Activated T-cell treated with anti-CD3 and anti-CD28 coated beads, Interleukin-2, amount 50 U/mL, for 48 hours (primary cell): ENCODE data around the gene ACSF3.

Experiments
- DNase-seq, 2 experiments: peaks; one replicate each; pipeline ENCODE4 v3.0.0-alpha.2; 2020

The ACSF3 gene

DNA sequence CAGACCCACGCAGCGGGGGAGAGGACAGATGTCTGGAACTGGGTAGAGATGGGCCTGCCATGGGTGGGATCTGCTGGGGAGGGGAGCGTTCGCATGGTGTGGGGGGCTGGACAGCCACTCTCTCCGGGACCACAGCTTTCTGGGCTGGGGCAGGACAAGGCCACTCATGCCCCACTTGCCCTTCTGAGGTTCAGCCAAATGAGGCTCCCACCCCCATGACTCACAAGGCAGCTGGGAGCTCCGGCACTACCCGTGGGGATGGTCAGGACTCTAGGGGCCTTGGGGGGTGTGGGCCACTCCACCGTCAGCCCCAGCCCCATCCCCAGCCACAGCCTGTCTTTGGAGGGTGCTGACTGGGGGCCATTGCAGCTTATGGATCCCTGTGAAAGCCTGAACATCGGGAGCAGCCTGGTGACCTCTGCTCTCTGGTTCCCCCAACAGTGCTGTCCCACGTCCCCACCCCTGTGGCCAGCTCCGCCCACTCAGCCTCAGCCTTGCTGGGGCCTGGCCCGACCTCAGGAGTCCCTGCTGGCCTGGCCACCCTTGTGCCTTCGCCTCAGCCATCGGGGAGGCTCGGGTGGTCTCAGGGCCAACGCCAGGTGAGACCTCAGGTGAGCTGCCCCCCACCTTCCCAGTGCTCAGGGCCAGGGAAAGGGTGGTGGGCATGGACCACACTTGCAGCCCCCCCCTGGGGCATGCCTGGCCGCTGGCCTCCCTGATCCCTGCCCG, 73.2 kb downstream of the ACSF3 start:
- DNase-seq = no peak

DNA sequence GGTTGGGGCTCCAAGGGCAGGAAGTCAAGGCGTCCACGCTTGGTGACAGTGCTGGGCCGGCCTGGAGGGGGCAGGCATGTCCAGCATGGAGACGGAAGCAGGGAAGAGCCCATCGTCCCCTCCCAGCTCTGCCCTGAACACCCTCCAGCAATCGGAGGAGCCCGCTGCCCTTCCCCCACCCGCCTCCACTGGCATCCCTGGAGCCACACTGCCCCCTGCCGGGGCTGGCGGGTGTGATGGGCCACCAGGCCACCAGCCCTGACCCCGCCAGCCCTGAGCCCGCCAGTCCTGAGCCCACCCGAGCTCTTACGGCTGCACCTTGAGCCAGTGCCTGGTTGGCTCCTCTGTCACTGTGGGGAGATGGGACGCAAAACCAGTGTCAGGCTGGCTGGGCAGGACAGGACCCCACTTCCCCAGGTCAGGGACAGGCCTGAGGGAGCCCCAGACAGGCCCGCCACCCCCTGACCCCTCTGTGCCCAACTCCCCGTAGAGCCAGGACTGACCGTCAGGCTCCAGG, 73.8 kb downstream of the ACSF3 start:
- peak; percentile 94 to 95 for DNase-seq

DNA sequence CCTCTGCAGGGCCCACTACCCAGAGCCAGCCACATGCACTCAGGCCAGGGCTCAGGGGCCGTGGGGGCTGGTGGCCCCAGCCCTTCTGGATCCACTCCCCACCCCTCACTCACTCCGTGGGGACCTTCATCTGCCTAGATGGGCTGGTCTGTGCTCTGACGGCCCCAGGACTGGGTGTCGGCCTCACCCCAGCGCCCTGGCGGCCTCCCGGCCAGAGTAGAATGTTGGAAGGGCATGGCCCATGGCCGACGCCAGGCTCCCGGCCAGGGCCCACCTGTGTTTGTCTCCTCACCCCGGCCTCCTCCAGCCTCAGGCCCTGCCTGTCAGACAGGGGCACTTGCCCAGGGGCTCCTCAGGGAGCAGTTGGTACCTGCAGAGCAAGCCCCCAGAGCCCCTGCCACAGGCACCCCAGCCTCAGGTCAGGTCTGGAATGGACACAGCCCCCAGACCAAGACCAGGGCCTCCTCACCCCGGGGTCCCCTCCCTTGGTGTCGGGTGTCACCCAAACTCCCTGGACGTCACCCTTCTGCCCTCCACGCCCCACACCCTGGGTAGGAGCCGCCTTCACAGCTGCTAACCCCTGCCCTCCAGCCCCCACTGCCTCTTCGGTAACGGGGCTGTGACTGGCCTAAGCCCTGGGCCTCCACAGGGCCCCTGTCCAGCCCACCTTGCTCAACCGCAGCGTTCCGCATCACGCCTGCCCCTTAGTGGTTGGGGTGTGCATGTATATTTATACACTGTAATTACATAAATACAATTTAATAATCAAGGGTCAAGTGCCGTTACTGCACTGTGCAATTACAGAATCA, 74.9 kb downstream of the ACSF3 start:
- DNase-seq = no peak

DNA sequence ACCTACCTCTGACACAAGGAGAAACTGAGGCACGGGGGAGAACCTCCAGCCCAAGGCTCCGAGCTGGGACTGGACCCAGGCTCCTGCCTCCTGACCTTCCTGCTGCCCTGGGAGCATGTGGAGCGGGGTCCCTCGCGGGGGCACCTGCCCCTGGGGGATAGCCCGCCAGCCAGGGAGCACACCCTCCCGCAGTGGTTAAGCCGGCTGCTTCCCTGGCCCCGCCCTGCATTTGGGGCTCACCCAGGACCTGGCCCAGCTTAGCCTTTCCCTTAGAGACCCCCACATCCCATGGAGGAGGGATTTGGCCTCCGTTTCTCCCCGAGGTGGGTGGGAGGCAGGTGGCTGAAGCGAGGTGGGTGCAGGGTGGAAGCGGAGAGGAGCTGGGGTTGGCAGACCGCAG, 76.1 kb downstream of the ACSF3 start:
- DNase-seq = no peak

DNA sequence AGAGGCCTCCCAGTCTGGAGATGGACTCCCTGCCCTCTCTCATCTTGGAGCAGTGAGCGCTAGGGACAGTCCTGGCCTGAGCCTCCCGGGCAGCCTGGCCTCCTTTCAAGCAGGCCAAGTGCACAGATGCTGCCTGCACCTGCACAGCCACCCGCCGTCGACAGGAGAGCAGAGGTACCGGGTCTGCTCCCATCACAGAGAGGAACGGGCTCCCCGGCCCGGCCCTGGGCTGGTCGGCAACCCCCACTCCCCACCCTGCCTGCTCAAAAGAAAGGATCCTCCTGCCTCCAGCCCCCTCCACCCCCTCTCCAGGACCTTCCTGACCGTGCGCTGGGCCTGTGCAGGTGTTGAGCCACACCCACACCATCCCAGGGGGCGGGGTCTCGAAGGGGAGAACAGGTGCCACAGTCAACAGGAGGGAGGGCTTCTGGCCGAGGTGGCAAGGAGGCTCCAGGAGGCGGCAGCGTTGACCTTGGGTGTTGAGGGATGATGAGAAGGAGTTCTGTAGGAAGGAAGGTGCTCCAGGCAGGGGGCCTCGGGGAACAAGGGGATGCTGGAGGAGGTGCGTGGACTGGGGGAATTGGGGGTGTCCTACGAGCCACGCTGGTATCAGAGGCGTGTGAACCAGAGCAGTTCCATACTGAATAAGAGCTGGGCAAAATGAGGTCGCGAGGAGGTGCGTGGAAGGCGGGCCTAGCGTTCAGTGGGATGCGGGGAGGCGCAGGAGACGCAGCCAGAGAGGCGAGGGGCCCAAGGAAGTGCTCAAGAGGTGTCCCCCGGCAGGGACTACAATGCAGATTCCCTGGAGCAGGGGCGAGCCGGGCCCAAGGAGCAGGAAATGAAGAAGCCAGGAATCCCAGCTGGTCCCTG, 76.9 kb downstream of the ACSF3 start:
- DNase-seq = peak; percentile 43 to 51

DNA sequence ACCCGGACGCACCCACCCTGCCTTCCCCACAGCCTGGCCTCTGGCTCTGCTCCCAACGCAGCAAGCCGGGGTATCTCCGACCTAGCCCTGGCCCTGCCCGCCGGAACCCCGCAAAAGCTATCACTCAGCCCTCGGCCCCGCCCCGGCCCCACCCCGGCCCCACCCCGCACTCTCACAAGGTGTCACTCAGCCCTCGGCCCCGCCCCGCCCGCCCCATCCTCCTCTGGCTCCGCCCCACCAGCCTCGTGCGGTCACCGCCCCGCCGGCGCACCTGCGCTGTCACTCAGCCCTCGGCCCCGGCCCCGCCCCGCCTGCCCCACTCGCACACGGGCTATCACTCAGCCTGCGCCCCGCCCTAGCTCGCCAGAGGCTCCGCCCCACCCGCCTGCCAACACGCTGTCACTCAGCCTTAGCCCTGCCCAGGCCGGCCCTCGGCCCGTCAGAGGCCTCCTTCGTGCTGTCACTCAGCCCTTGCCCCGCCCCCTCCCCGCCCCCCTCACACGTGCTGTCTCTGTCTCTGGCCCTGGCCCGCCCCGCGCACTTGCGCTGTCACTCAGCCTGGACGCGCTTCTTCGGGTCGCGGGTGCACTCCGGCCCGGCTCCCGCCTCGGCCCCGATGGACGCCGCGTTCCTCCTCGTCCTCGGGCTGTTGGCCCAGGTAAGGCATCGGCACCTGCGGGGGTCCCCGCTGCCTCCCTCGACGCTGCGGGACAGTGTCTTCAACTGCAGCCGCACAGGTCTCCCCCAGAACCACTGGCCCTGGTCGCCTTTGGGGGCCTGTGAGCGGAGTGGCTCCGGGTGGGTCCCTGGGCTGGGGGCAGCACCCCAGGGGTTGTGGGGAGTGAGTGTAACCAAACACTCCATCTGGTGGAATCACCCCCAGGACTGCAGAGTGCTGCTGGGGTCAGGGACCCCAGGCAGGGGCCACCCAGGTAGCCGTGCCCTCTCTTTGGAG, 77.8 kb downstream of the ACSF3 start, which contains the start of gene CDH15:
TSS of gene CDH15 (plus strand) at position 533 of the 955 bp plus-strand sequence. CDS start at position 617, 84 bp downstream.
- peak; percentile 96 to 97 for DNase-seq

DNA sequence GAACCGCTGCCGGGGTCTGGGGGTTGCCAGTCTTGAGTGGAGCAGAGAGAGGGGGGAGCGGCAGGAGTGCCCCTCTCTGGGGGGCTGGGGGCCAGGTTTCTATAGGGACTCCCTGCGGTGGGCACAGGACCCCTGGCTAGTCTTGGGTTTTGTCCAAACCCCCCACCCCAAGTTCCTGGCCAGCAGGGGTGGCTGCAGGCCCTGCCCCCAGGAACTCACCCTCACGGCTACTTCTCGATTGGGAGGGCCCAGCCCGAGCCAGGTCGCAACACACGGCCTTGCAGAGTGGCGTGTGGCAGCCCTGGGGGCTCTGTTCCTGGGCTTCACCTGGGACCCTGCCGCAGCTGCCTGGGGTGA, 78.5 kb downstream of the ACSF3 start:
- DNase-seq = no peak

DNA sequence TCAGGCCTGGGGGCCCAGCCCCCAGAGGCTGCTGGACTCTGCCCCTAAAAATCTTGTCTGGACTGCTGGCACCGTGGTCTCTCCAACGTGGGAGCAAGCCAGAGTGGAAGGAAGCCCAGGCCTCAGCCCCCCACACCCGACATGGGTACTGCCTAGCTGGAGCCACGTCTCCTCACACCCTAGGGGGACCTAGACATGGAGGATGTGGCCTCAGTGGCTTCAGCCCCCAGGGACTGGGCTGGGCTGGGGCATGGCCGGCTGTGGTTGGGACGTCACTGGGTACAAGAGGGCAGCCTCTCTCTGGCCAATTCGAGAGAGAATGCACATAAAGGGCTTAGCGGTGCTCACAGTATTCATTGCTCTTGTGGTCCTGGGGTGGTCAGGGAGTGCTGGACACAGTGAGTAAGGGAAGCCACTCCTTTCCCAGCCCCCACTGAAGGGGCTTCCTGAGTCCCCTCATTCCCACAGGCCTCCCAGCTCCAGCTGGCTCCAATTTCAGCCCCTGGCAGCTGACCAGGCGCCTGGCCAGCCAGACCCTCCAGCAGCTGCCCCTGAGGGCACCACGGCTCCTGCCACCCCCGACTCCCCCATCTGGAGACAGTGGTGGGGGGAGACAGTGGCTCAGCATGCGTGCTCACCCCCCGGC, 79.0 kb downstream of the ACSF3 start:
- DNase-seq = no peak

DNA sequence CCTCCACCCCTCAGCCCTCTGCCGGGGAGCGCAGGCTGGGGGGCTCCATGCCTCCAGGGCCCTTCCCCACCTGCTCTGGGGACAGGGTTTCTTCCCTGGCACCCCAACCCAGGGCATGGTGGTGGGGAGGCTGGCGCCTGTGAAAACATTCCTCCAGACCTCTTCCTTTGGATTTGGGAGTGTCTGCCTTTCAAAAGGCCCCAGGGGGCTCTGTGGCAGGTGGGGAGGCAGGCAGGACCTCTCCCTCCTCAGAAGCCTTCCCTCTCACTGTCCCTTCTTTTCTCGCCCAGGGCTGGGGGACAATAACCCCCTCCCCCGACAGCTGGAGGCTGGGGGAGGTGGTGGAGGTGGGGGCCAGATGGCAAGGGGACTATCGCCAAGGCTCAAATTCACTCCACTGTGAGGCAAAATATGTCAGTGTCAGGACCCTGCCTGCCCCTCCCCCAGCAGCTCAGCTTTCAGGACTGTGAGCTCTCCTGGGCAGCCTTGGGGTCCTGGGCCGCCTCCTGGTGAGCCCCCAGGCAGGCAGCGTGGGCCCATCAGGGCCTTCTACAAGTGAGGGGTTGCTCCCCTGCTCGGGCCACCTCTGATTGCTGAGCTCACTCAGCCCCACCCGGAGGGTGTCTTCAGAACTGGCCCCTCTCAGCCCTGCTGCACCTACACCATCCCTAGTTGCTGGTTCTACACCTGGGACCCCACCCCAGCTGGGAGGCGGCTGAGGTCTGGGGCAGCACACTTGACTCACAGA, 79.7 kb downstream of the ACSF3 start:
- no peak for DNase-seq

DNA sequence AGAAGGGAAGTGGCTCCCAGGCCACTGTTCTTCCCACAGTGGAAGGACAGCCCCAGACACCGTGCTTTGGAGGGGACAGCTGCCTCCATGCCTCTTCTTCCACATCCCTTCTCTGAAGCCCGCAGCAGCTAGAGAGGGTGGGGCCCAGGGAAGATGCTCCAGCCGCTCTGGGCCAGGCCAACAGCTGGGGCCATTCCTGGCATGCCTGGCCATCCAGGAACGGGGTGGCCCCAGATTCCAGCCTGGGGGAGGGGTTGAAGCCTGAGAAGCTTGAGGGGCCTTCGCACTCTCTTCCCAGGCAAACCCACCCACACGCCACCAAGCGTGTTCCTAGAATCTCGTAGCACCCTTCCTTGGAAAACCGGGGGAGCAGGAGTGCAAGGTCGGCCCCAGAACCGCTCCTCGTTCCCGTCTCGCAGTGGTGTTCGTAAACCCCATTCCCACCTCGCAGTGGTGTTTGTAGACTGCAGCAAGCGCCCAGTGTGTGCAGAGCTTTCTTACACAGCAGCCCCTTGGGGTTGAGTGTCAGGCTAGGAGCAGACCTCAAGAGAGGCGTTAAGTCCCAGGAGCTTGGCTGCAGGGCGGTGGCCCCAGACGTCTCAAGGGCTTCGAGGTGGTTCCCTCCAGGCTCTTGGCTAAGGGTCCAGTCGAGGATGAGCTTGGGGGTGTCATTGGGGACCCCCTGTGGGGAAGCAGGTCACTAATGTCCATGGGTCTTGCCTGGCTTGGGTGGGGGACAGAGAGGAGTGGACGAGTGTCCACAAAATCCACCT, 80.6 kb downstream of the ACSF3 start:
- no peak for DNase-seq

DNA sequence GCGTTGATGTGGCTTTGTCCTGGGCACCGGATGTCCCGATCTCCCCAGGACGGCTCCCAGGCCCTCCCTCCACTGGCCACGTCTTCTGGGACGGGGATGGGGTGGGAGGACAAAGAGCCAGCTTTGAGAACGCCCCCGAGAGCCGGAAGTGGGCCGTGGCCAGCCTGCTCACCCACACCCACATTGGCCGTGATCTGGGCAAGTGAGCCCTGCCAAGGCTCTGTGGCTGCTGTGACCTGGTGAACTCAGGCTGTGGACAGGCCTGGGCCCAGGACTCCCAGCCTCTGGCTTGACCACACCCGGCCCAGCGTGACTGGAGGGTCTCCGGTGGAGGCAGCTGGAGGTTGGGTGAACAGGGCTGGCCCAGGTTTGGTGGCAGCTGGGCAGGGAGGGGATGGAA, 81.2 kb downstream of the ACSF3 start:
- no peak for DNase-seq

DNA sequence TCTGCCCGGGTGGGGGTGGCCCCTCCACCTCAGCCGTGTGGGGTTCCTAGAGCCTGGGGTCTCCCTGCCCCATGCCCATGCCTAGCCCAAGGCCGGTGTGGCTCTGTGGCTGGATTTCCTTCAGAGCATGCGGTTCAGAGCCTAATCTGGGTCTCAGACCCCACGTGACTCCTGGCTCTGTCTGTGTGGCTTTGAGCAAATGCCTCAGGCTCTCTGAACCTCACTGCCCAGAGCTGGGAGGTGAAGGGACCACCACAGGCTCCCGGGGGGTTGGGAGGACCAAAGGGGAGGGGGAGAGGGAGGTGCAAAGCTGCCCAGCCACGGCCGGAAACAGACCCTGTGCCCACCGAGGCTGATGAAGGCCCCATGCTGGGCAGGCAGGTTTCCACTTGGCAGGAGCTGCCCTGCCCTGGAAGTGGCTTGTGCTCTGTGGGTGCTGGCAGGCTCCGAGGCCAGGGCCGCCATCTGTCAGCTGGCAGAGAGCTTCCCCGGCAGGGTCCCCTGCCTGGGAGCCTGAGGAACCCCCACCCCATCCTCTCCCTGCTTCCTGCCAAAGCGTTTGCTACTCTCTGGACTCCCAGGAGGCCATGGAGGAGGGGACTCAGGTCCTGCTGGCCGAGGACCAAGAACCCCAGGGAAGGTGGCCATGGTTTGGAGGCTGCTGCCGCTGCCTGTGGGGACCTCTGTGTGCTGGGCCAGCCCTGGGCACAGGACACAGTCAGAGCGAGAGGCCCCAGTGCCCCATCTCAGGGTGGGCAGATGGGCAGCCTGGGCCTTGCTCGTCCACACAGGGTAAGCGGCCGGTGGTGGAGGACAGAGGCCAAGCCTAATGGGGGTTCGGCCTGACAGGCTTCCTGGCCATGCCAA, 81.9 kb downstream of the ACSF3 start:
- no peak for DNase-seq

DNA sequence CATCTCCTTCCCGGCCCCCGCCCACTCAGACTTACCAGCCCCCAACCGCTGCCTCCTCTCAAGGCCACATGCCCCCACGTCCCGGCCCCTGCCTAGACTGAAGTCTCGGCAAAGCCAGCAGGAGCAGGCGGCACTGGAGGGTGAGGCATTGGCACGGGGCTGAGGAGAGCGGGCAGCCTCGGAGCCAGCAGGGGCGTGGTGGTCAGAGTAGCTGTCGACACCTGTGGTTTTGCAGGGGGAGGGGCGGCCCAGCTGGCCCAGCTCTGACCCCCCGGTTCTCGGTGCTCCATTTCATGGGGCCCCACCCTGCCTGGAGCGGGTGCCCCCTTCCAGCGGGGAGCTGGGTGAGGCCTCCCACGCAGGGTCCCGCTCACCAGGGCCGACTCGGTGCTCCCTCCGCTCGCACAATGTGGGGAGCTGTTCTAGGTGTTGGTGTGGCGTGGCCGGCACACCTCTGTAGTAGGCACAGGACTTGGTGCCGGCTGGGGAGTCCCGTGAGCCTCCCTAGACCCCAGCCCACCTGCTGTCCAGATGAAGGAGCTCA, 82.6 kb downstream of the ACSF3 start:
- DNase-seq = no peak

DNA sequence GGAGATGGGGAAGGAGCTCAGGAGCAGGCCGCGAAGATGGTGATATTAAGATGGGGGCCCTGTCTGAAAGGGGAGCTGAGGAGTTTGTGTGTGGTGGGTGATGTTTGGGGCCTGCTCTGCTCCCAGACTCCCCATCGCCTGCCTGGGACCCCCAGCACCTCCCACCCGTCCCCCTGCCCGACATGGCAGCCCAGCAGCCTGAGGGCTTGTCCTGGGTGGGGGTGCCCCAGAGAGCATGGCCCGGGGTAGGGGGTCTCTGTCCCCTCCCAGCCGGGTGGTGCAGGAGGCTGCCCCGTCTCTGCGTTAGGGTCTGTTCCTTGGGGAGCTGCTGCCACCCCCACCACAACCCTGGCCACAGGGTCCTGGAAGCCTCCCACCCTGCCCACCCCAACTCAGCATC, 83.1 kb downstream of the ACSF3 start:
- DNase-seq = no peak

DNA sequence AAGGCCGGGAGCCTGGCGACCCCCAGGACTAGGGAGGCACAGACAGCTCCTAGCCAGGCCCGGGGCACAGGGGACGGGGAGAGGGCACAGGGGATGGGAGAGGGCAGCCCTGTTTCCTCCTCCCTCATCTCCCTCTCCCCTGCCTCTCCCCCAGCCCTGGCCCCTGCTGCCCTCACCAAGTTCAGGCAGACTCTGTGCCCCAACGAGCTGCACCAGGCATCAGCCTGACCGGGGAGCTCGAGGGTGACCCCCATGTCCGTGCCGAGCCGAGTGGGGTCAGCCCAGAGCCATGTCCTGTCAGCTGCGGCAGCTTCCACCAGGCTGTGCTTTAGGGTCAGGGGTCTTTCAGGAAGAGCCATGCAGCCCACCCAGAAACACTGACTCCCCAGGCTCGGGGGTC, 83.8 kb downstream of the ACSF3 start:
- no peak for DNase-seq

DNA sequence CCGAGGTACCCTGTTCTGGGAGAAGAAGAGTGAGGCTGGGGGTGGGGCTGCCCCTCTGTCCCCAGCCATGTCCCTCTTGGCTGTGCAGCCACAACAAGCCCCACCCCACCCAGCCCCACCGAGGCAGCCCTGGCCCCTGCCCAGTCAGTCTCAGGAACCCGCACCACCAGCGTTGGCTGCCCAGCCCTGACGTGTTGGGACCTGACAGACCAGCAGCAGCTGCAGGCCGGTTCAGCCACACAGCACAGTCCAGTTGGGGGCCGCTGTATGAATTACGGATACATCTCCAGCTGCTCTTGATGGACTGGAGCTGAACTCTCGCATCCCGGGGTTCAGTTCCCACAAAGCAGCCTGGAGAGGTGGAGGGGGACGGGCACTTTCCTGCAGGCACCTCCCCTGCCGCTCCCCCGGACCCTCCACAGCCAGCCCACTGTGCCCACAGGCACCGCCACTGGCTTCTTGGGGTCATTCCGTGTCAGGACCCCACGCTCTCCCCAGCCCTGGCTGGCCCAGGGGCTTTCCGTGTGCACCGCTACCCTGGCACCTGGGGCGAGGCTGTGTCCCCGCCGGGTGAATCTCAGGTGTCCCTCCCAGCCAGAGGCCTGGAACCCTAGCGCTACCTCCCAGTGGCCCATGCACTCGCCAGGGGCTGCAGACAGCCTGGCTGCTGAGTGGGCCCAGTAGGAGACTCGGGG, 84.9 kb downstream of the ACSF3 start:
- DNase-seq = no peak

DNA sequence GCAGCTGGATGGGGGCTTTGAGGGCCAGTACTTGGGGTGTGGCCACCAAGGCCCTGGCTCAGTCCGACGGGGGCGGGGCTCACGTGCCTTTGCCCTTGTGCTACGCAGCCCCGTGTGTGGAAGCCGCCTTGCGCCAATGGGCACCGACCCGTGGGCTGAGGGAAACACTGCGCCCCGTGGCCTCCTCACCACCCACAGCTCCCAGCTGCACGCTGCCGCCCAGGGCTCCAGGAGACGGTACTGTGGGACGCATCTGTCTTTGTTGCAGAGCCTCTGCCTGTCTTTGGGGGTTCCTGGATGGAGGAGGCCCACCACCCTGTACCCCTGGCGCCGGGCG, 85.5 kb downstream of the ACSF3 start:
- no peak for DNase-seq
